K562 (cell line): ENCODE results near the gene SLC35D3. TPM values are rescaled to one million over a fixed set of nuclear protein-coding genes. Genes with fewer than 3 reads are reported as not detected.

Experiments
- ATAC-seq: fragments of 200-7000 bp; cut with Tn5 transposase; 3 replicates; pipeline ENCODE4 v1.9.1; 2020; ENCODE audit warnings: moderate library complexity
- BruUV-seq: library from RNA; stranded (reverse); fragments of 400-500 nt; replicated peaks from 2 replicates; lab custom pipeline; 2021; lab: Mats Ljungman, UMichigan
- CTCF ChIA-PET: fragments of 300-600 bp; formaldehyde crosslinking; extraction: SDS; loops from one replicate; lab custom pipeline; 2021; ENCODE audit warnings: low intra/inter-chr PET ratio; lab: Yijun Ruan, JAX
- POLR2A ChIA-PET: fragments of 300-600, 350-650 bp; sonication (Branson Sonifier 250); formaldehyde crosslinking; extraction: SDS; loops from one replicate; lab custom pipeline; 2021; ENCODE audit warnings: antibody characterized with exemption, inconsistent platforms; lab: Yijun Ruan, JAX
- DNase-seq, 4 experiments: peaks; one replicate each; pipeline versions ENCODE4 v3.0.0 to v3.0.0-alpha.2; 2011 to 2018; ENCODE audit warnings: low spot score in 3 of 4, mixed read lengths in 3 of 4; ENCODE audit errors: extremely low read depth in 1 of 4
- FAIRE-seq: peaks from 2 replicates; lab custom pipeline; 2011; peaks lifted over from hg19 to GRCh38; lab: Jason Lieb, UNC
- H2AFZ ChIP-seq: 2 replicates; pipeline ENCODE4 v1.6.0; 2011; ENCODE audit warnings: low read depth, low read length, control low read depth, inconsistent platforms
- H3K27ac ChIP-seq: fragments of 200-600 bp; 3 replicates; pipeline ENCODE4 v1.8.0; 2011; ENCODE audit warnings: low read depth, mild to moderate bottlenecking, control low read depth, inconsistent platforms, low read length, moderate library complexity, mixed read lengths; ENCODE audit errors: extremely low read depth
- H3K27me3 ChIP-seq, 2 experiments: fragments of 300-600 bp in 1 of 2; 2 replicates in 1 of 2; 3 replicates in 1 of 2; pipeline versions ENCODE4 v1.6.0 to v1.8.0; 2011; ENCODE audit warnings: inconsistent platforms in 2 of 2, low read length in 2 of 2, mild to moderate bottlenecking in 1 of 2, mixed read lengths in 1 of 2, moderate library complexity in 1 of 2; ENCODE audit not compliant: control insufficient read depth in 2 of 2, insufficient read depth in 2 of 2
- H3K36me3 ChIP-seq: fragments of 300-600 bp; 3 replicates; pipeline ENCODE4 v1.8.0; 2011; ENCODE audit warnings: mild to moderate bottlenecking, low read length, inconsistent platforms; ENCODE audit not compliant: control insufficient read depth, insufficient read depth
- H3K4me1 ChIP-seq, 2 experiments: fragments of 200-600 bp in 1 of 2; replicated peaks in 1 of 2; 2 replicates in 1 of 2; 3 replicates in 1 of 2; pipeline versions ENCODE4 v1.5.1 to v1.8.0; 2011; ENCODE audit warnings: inconsistent platforms in 2 of 2, low read length in 2 of 2, mild to moderate bottlenecking in 1 of 2, mixed read lengths in 1 of 2, moderate library complexity in 1 of 2; ENCODE audit not compliant: control insufficient read depth in 2 of 2, insufficient read depth in 2 of 2
- H3K4me2 ChIP-seq: 2 replicates; pipeline ENCODE4 v1.6.1; 2011; ENCODE audit warnings: low read length, control low read depth, inconsistent platforms, mixed read lengths; ENCODE audit not compliant: insufficient read depth
- H3K4me3 ChIP-seq: fragments of 200-600 bp; sonication (generic), shearing (Covaris generic); 2 replicates; pipeline ENCODE4 v1.5.1; 2016; ENCODE audit warnings: control low read depth, inconsistent platforms
- H3K79me2 ChIP-seq: fragments of 200-600 bp; 3 replicates; pipeline ENCODE4 v1.8.0; 2011; ENCODE audit warnings: low read length, inconsistent platforms; ENCODE audit not compliant: control insufficient read depth, insufficient read depth
- H3K9ac ChIP-seq, 2 experiments: 2 replicates each; pipeline versions ENCODE4 v1.6.0 to v1.6.1; 2011; ENCODE audit warnings: low read depth in 2 of 2, low read length in 2 of 2, control low read depth in 1 of 2, inconsistent platforms in 1 of 2, mild to moderate bottlenecking in 1 of 2, mixed read lengths in 1 of 2; ENCODE audit not compliant: insufficient read depth in 1 of 2
- H3K9me1 ChIP-seq: one replicate; pipeline ENCODE4 v1.6.0; 2011; ENCODE audit warnings: inconsistent platforms, mild to moderate bottlenecking, low read length, moderate library complexity; ENCODE audit not compliant: control insufficient read depth, insufficient read depth
- H3K9me3 ChIP-seq: replicated peaks from 2 replicates; pipeline ENCODE4 v1.5.1; 2011; ENCODE audit warnings: low read depth, low read length, inconsistent platforms; ENCODE audit not compliant: control insufficient read depth, insufficient read depth
- H4K20me1 ChIP-seq: replicated peaks from 2 replicates; pipeline ENCODE4 v1.6.1; 2011; ENCODE audit warnings: low read length, inconsistent platforms, mixed read lengths; ENCODE audit not compliant: control insufficient read depth, insufficient read depth
- AFF1 ChIP-seq, 2 experiments: fragments of 450-650 bp; IDR thresholded peaks; 2 replicates each; pipeline ENCODE4 v1.6.1; 2018; ENCODE audit warnings: mild to moderate bottlenecking in 2 of 2, low read depth in 1 of 2; ENCODE audit not compliant: partially characterized antibody in 2 of 2
- COPS2 ChIP-seq: fragments of 450-650 bp; conservative IDR thresholded peaks from 2 replicates; pipeline ENCODE4 v1.6.1; 2016; ENCODE audit warnings: mild to moderate bottlenecking, moderate library complexity
- E2F6 ChIP-seq, 2 experiments: IDR thresholded peaks; 2 replicates each; pipeline ENCODE4 v1.6.1; 2011; ENCODE audit warnings: borderline replicate concordance in 1 of 2, control low read depth in 1 of 2, low read depth in 1 of 2, low read length in 1 of 2, mild to moderate bottlenecking in 1 of 2, mixed read lengths in 1 of 2, moderate library complexity in 1 of 2; ENCODE audit not compliant: insufficient read depth in 1 of 2, insufficient read length in 1 of 2, poor library complexity in 1 of 2, severe bottlenecking in 1 of 2; ENCODE audit errors: extremely low read depth in 1 of 2
- L3MBTL2 ChIP-seq: fragments of 450-650 bp; IDR thresholded peaks from 2 replicates; pipeline ENCODE4 v1.6.1; 2016; ENCODE audit warnings: mild to moderate bottlenecking, moderate library complexity
- NONO ChIP-seq, 2 experiments: fragments of 200-400 bp in 1 of 2; fragments of 450-650 bp in 1 of 2; formaldehyde crosslinking in 1 of 2; IDR thresholded peaks; 2 replicates each; pipeline ENCODE4 v1.6.1; 2017; ENCODE audit warnings: low read depth in 2 of 2, mild to moderate bottlenecking in 2 of 2, moderate library complexity in 2 of 2, low read length in 1 of 2
- TOE1 ChIP-seq, 2 experiments: fragments of 450-650 bp in 1 of 2; sonication (generic) in 1 of 2; formaldehyde crosslinking in 1 of 2; IDR thresholded peaks; 2 replicates each; pipeline versions ENCODE4 v1.7.1 to v1.8.0; 2016 to 2022; ENCODE audit warnings: borderline replicate concordance in 2 of 2, mild to moderate bottlenecking in 2 of 2, antibody characterized with exemption in 1 of 2, inconsistent platforms in 1 of 2, low read depth in 1 of 2, missing genetic modification reagents in 1 of 2, moderate library complexity in 1 of 2
- TRIM25 ChIP-seq: fragments of 450-650 bp; IDR thresholded peaks from 2 replicates; pipeline ENCODE4 v1.7.0; 2016; ENCODE audit warnings: borderline replicate concordance
- ZBTB17 ChIP-seq: fragments of 450-650 bp; formaldehyde crosslinking; IDR thresholded peaks from 2 replicates; pipeline ENCODE4 v1.4.0; 2020; ENCODE audit warnings: mild to moderate bottlenecking
- ZNF23 ChIP-seq: fragments of 250-450 bp; sonication (Bioruptor Pico); IDR thresholded peaks from 2 replicates; pipeline ENCODE4 v1.4.0; 2020; ENCODE audit warnings: mild to moderate bottlenecking
- ZNF263 ChIP-seq: sonication (generic); formaldehyde crosslinking; IDR thresholded peaks from 2 replicates; pipeline ENCODE4 v1.8.0; 2022; ENCODE audit warnings: mild to moderate bottlenecking, missing genetic modification reagents, borderline replicate concordance
- ZNF354B ChIP-seq: fragments of 250-450 bp; sonication (Bioruptor Pico); IDR thresholded peaks from 2 replicates; pipeline ENCODE4 v1.4.0; 2020
- ZNF561 ChIP-seq: fragments of 450-650 bp; formaldehyde crosslinking; conservative IDR thresholded peaks from 2 replicates; pipeline ENCODE4 v1.4.0; 2020; ENCODE audit warnings: mild to moderate bottlenecking, moderate library complexity
- WGBS: fragments of 100-300 bp; shearing (Covaris generic); methylation state at CpG from one replicate; pipeline ENCODE4 v1.1.6; 2016; ENCODE audit warnings: low coverage, mixed read lengths; ENCODE audit not compliant: insufficient coverage; ENCODE audit errors: missing lambda C conversion rate; 5-methylcytosine and 5-hydroxymethylcytosine counted together
- in situ Hi-C: fragments of 300-500 bp; cut with MboI; formaldehyde crosslinking; loops from 4 replicates; pipeline ENCODE4 v1.15.0; 2018; ENCODE audit warnings: inconsistent platforms, mixed read lengths
- intact Hi-C: fragments of 100-400 bp; cut with micrococcal nuclease; formaldehyde crosslinking; loops from 2 replicates; pipeline ENCODE4 v1.14.2; 2022
- polyA plus RNA-seq, 8 experiments: library from polyadenylated mRNA; depleted of rRNA in 4 of 8; stranded (reverse) in 5 of 8; unstranded in 3 of 8; fragments of >200 nt; fragmentation: Nextera tagmentation in 2 of 8; fragmentation: Illumina TruSeq in 1 of 8; extraction: Ambion mirVana in 2 of 8; extraction: Trizol in 1 of 8; gene quantifications; 2 replicates each; pipeline versions ENCODE4 v1.2.1 to v1.2.3, GENCODE V29; 2011 to 2014; ENCODE audit warnings: inconsistent platforms in 1 of 8, missing spikeins in 1 of 8
- total RNA-seq, 7 experiments: library from RNA; depleted of rRNA in 6 of 7; stranded (reverse); fragments of >200 nt in 6 of 7; fragmentation: Illumina TruSeq in 2 of 7; extraction: Trizol in 2 of 7; gene quantifications; 2 replicates each; pipeline versions ENCODE4 v1.2.1 to v1.2.3, GENCODE V29; 2011 to 2021; ENCODE audit warnings: low replicate concordance in 1 of 7
- TF ChIP-seq, protein P1 (sequence below): sonication (generic); formaldehyde crosslinking; IDR thresholded peaks from 2 replicates; pipeline ENCODE4 v1.9.0; 2022; ENCODE audit warnings: mild to moderate bottlenecking, missing genetic modification reagents

SLC35D3 gene
- total and polyA plus RNA-seq, 9 of the 15 experiments (the other 6 are each of a cell fraction or from before 2014, with no cell fraction given) = not detected

GRCh38 chr6:136959471-136959891 is 37.4 kb downstream of the SLC35D3 start:
- WGBS = 2% methylated on average over 14 of the region's 14 CpGs
- POLR2A ChIA-PET = interaction anchor here (0.6 to 1.4 kb wide), 7 partner anchors 9 to 372 kb away, joined by 3 to 4 read pairs (median 3); no protein-coding TSS in a partner anchor
- FAIRE-seq = no peak
- TF ChIP-seq COPS2 (no peak), ZNF561 (CRISPR knock-in tag) (no peak), TOE1 (IDR thresholded peaks at IDR 0.05; ENCODE audit: borderline replicate concordance) (no peak), TOE1 (CRISPR knock-in tag; IDR thresholded peaks at IDR 0.05; ENCODE audit: borderline replicate concordance, low read depth) (0 out of 2 replicates have a peak, but pooled peaks have one; percentile 45), AFF1 (IDR thresholded peaks at IDR 0.05; ENCODE audit: low read depth in 1 of 2, partially characterized antibody in 2 of 2) (no peak), E2F6 (IDR thresholded peaks at IDR 0.05; ENCODE audit: borderline replicate concordance in 1 of 2, extremely low read depth in 1 of 2, insufficient read depth in 1 of 2, insufficient read length in 1 of 2, low read depth in 1 of 2, low read length in 1 of 2, poor library complexity in 1 of 2, severe bottlenecking in 1 of 2) (peak in 1 of 2 experiments; percentile 79), ZNF23 (CRISPR knock-in tag) (no peak), ZNF354B (CRISPR knock-in tag) (no peak), TRIM25 (no peak), L3MBTL2 (peak; percentile 75), NONO (IDR thresholded peaks at IDR 0.05; ENCODE audit: low read depth in 2 of 2, low read length in 1 of 2) (no peak), ZBTB17 (CRISPR knock-in tag) (peak; percentile 38; the same call in 1 of the 2 replicates), ZNF263 (no peak)
- TF ChIP-seq, protein P1, sequence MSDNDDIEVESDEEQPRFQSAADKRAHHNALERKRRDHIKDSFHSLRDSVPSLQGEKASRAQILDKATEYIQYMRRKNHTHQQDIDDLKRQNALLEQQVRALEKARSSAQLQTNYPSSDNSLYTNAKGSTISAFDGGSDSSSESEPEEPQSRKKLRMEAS = peak; percentile 59

More at GRCh38 chr6:136959471-136959891, 37.4 kb downstream of the SLC35D3 start:
- no peaks in the 10 kb centered on the region for H3K9me1 ChIP-seq
- H3K27ac ChIP-seq = no peak overlapping the region
- H3K4me1 ChIP-seq = peaks cover 4 to 5% of the 10 kb centered on the region in 2 experiments; a peak in 3 of 5 replicates
- in situ Hi-C loops (no loop called here), intact Hi-C loops (no loop called here)
- DNase-seq (peak in 1 of 4 experiments; percentile 23), ATAC-seq (peak; percentile 78)
- H3K9ac ChIP-seq = peak overlapping the region in 1 of 2 experiments; percentile 72; a peak in 2 of 4 replicates
- BruUV-seq = no TSS peak
- peaks cover 3 to 14% of the 10 kb centered on the region in 2 experiments for H3K27me3 ChIP-seq
- peaks cover 3% of the 10 kb centered on the region; the same call in 1 of the 2 replicates for H4K20me1 ChIP-seq
- no peak overlapping the region for H3K4me3 ChIP-seq
- CTCF ChIA-PET = no interaction called here
- H3K79me2 ChIP-seq = no peaks in the 10 kb centered on the region
- no peaks in the 10 kb centered on the region for H3K9me3 ChIP-seq
- no peaks in the 10 kb centered on the region for H3K36me3 ChIP-seq
- H3K4me2 ChIP-seq = peak overlapping the region; percentile 28; the same call in 1 of the 2 replicates
- H2AFZ ChIP-seq = peak overlapping the region; percentile 47; the same call in 1 of the 2 replicates
